IMR-90 (cell line): ENCODE results near the gene PEAK1. TPM values are rescaled to one million over a fixed set of nuclear protein-coding genes. Genes with fewer than 3 reads are reported as not detected.
A peak's percentile ranks its signal among the peaks of the same experiment; 100 is the strongest.

Source experiments
- ATAC-seq: fragments of 200-7000 bp; cut with Tn5 transposase; 2 replicates; pipeline ENCODE4 v1.9.1; 2020; ENCODE audit warnings: low read depth, mild to moderate bottlenecking, moderate library complexity
- BruUV-seq: library from RNA; stranded (reverse); fragments of 400-500 nt; replicated peaks from 2 replicates; lab custom pipeline; 2021; lab: Mats Ljungman, UMichigan
- CTCF ChIA-PET: fragments of 300-600 bp; formaldehyde crosslinking; extraction: SDS; loops from one replicate; lab custom pipeline; 2021; ENCODE audit warnings: antibody characterized with exemption; lab: Yijun Ruan, JAX
- POLR2A ChIA-PET: fragments of 300-600 bp; sonication (Branson Sonifier 250); formaldehyde crosslinking; loops from one replicate; lab custom pipeline; 2022; ENCODE audit warnings: antibody characterized with exemption; ENCODE audit not compliant: unreplicated experiment; lab: Charles Lee
- DNase-seq: peaks from one replicate; pipeline ENCODE4 v3.0.0; 2013
- H2AFZ ChIP-seq: replicated peaks from 2 replicates; pipeline ENCODE3; 2013; ENCODE audit warnings: low read length, mild to moderate bottlenecking; ENCODE audit not compliant: poor library complexity
- H2AK5ac ChIP-seq: 2 replicates; pipeline ENCODE4 v1.6.1; 2013; ENCODE audit warnings: low read depth, low read length, inconsistent platforms
- H2AK9ac ChIP-seq: replicated peaks from 2 replicates; pipeline ENCODE3; 2013; ENCODE audit warnings: mild to moderate bottlenecking, low read depth, low read length, moderate library complexity; ENCODE audit not compliant: poor library complexity
- H2BK120ac ChIP-seq: 2 replicates; pipeline ENCODE4 v1.6.1; 2013; ENCODE audit warnings: low read depth, low read length, inconsistent platforms
- H2BK15ac ChIP-seq: 3 replicates; pipeline ENCODE4 v1.6.1; 2013; ENCODE audit warnings: low read depth, low read length, inconsistent platforms
- H2BK20ac ChIP-seq: 2 replicates; pipeline ENCODE4 v1.6.1; 2013; ENCODE audit warnings: low read depth, mild to moderate bottlenecking, inconsistent platforms, low read length, moderate library complexity
- H2BK5ac ChIP-seq: 2 replicates; pipeline ENCODE4 v1.6.1; 2013; ENCODE audit warnings: mild to moderate bottlenecking, low read depth, low read length, inconsistent platforms; ENCODE audit not compliant: poor library complexity, severe bottlenecking
- H3K14ac ChIP-seq: replicated peaks from 2 replicates; pipeline ENCODE4 v1.6.1; 2013; ENCODE audit warnings: low read depth, low read length, inconsistent platforms
- H3K18ac ChIP-seq: 2 replicates; pipeline ENCODE4 v1.6.1; 2013; ENCODE audit warnings: low read depth, low read length, control low read depth
- H3K23ac ChIP-seq: 2 replicates; pipeline ENCODE4 v1.6.1; 2013; ENCODE audit warnings: low read depth, low read length, inconsistent platforms
- H3K27ac ChIP-seq: 2 replicates; pipeline ENCODE4 v1.5.1; 2013; ENCODE audit warnings: mild to moderate bottlenecking, control low read depth, low read length; ENCODE audit not compliant: insufficient read depth
- H3K27me3 ChIP-seq: 2 replicates; pipeline ENCODE4 v1.6.1; 2013; ENCODE audit warnings: low read length; ENCODE audit not compliant: control insufficient read depth, insufficient read depth
- H3K36me3 ChIP-seq: 2 replicates; pipeline ENCODE4 v1.6.1; 2013; ENCODE audit warnings: low read length, mixed read lengths; ENCODE audit not compliant: control insufficient read depth, insufficient read depth
- H3K4ac ChIP-seq: 2 replicates; pipeline ENCODE4 v1.6.1; 2013; ENCODE audit warnings: low read depth, low read length, inconsistent platforms
- H3K4me1 ChIP-seq: 2 replicates; pipeline ENCODE4 v1.6.1; 2013; ENCODE audit warnings: low read length, mixed read lengths; ENCODE audit not compliant: control insufficient read depth, insufficient read depth
- H3K4me2 ChIP-seq: 2 replicates; pipeline ENCODE4 v1.6.1; 2013; ENCODE audit warnings: low read depth, mild to moderate bottlenecking, control low read depth, low read length, moderate library complexity
- H3K4me3 ChIP-seq: 2 replicates; pipeline ENCODE4 v1.5.1; 2013; ENCODE audit warnings: low read depth, mild to moderate bottlenecking, control low read depth, low read length, moderate library complexity; ENCODE audit not compliant: insufficient read depth
- H3K56ac ChIP-seq: 2 replicates; pipeline ENCODE4 v1.6.1; 2013; ENCODE audit warnings: low read length, inconsistent platforms; ENCODE audit not compliant: insufficient read depth; ENCODE audit errors: extremely low read depth
- H3K79me1 ChIP-seq, 2 experiments: 2 replicates each; pipeline ENCODE4 v1.6.1; 2013; ENCODE audit warnings: low read length in 2 of 2, inconsistent platforms in 1 of 2, low read depth in 1 of 2
- H3K9ac ChIP-seq: 2 replicates; pipeline ENCODE4 v1.6.1; 2013; ENCODE audit warnings: low read depth, low read length, control low read depth
- H3K9me1 ChIP-seq: 2 replicates; pipeline ENCODE4 v1.6.1; 2013; ENCODE audit warnings: low read length, inconsistent platforms; ENCODE audit not compliant: insufficient read depth
- H3K9me3 ChIP-seq: 2 replicates; pipeline ENCODE4 v1.6.1; 2013; ENCODE audit warnings: low read length; ENCODE audit not compliant: control insufficient read depth, insufficient read depth
- H4K20me1 ChIP-seq: 2 replicates; pipeline ENCODE4 v1.6.1; 2013; ENCODE audit warnings: low read length, inconsistent platforms; ENCODE audit not compliant: insufficient read depth
- H4K5ac ChIP-seq: 2 replicates; pipeline ENCODE4 v1.6.1; 2013; ENCODE audit warnings: mild to moderate bottlenecking, low read depth, low read length, control low read depth
- H4K8ac ChIP-seq, 2 experiments: 2 replicates each; pipeline ENCODE4 v1.6.1; 2013; ENCODE audit warnings: low read depth in 2 of 2, low read length in 2 of 2, control low read depth in 1 of 2, inconsistent platforms in 1 of 2
- H4K91ac ChIP-seq: 2 replicates; pipeline ENCODE4 v1.6.1; 2013; ENCODE audit warnings: low read depth, low read length, inconsistent platforms; ENCODE audit not compliant: insufficient read depth
- BHLHE40 ChIP-seq: fragments of 150-350 bp; IDR thresholded peaks from 2 replicates; pipeline ENCODE4 v1.6.1; 2016; ENCODE audit warnings: mild to moderate bottlenecking, low read depth, low read length
- CTCF ChIP-seq: conservative IDR thresholded peaks from 2 replicates; pipeline ENCODE4 v1.5.1; 2012; ENCODE audit warnings: mild to moderate bottlenecking, low read depth, low read length, improper control_type of control experiment
- FOS ChIP-seq: fragments of 150-350 bp; IDR thresholded peaks from 2 replicates; pipeline ENCODE4 v1.6.1; 2016; ENCODE audit warnings: low read depth, low read length
- POLR2A ChIP-seq: IDR thresholded peaks from 2 replicates; pipeline ENCODE4 v1.6.1; 2012; ENCODE audit warnings: mild to moderate bottlenecking, low read depth, low read length
- RAD21 ChIP-seq: IDR thresholded peaks from 2 replicates; pipeline ENCODE4 v1.6.1; 2012; ENCODE audit warnings: low read length, improper control_type of control experiment
- RCOR1 ChIP-seq: IDR thresholded peaks from 2 replicates; pipeline ENCODE4 v1.6.1; 2012; ENCODE audit warnings: mild to moderate bottlenecking, low read length, improper control_type of control experiment; ENCODE audit not compliant: insufficient replicate concordance
- RFX5 ChIP-seq: IDR thresholded peaks from 2 replicates; pipeline ENCODE4 v1.8.0; 2012; ENCODE audit warnings: low read depth, mild to moderate bottlenecking, low read length, moderate library complexity
- USF2 ChIP-seq: fragments of 150-350 bp; IDR thresholded peaks from 2 replicates; pipeline ENCODE4 v1.6.1; 2017; ENCODE audit warnings: mild to moderate bottlenecking, antibody characterized with exemption, low read length, low read depth
- WGBS, 2 experiments: methylation state at CpG; one replicate each; pipeline versions ENCODE4 v1.1.5 to v1.1.7; 2013; ENCODE audit warnings: missing lambda C conversion rate in 2 of 2; ENCODE audit not compliant: insufficient read length in 1 of 2; ENCODE audit errors: extremely low coverage in 2 of 2; 5-methylcytosine and 5-hydroxymethylcytosine counted together
- dilution Hi-C: fragments of 300-500 bp; cut with HindIII; formaldehyde crosslinking; loops from one replicate; pipeline ENCODE4 v1.14.3; 2018; ENCODE audit warnings: low sequenced_read_pairs; ENCODE audit not compliant: unreplicated experiment
- in situ Hi-C: fragments of 300-500 bp; cut with MboI; formaldehyde crosslinking; loops from 3 replicates; pipeline ENCODE4 v1.14.3; 2019; ENCODE audit warnings: low sequenced_read_pairs, inconsistent platforms, mixed read lengths
- intact Hi-C: fragments of 100-400 bp; cut with micrococcal nuclease; formaldehyde crosslinking; loops from 2 replicates; pipeline ENCODE4 v1.10.0; 2022
- polyA plus RNA-seq, 3 experiments: library from polyadenylated mRNA; depleted of rRNA; stranded (reverse); fragments of >200 nt; gene quantifications; 2 replicates each; pipeline ENCODE4 v1.2.3, GENCODE V29; 2012; ENCODE audit warnings: low replicate concordance in 1 of 3
- total RNA-seq: library from RNA; depleted of rRNA; stranded (reverse); fragments of >200 nt; gene quantifications from 2 replicates; pipeline ENCODE4 v1.2.3, GENCODE V29; 2012
- TF ChIP-seq, protein P1 (sequence below): fragments of 150-350 bp; IDR thresholded peaks from 2 replicates; pipeline ENCODE4 v1.6.1; 2016; ENCODE audit warnings: low read depth, mild to moderate bottlenecking, low read length, moderate library complexity, borderline replicate concordance

Gene PEAK1
- total and polyA plus RNA-seq, 2 of the 4 experiments (the other 2 are of a cell fraction): 21.5 to 43.9 TPM

- Histone ChIP-seq H3K4me2 (no peak overlapping the region), H3K79me1 (peaks cover 24 to 44% of the 10 kb centered on the region in 2 experiments), H2AFZ (no peak overlapping the region), H2AK9ac (no peak overlapping the region), H3K4me3 (no peak overlapping the region), H3K9me1 (peaks cover 13% of the 10 kb centered on the region), H3K27me3 (no peaks in the 10 kb centered on the region), H2BK5ac (peak overlapping the region; percentile 70), H3K56ac (no peak overlapping the region), H2AK5ac (no peak overlapping the region; the same call in 1 of the 2 replicates), H4K8ac (no peak overlapping the region), H3K4me1 (peaks cover 11% of the 10 kb centered on the region), H3K27ac (no peak overlapping the region), H3K36me3 (peaks cover 14% of the 10 kb centered on the region; the same call in 1 of the 2 replicates), H3K4ac (peak overlapping the region; percentile 10; the same call in 1 of the 2 replicates), H3K23ac (no peak overlapping the region), H4K5ac (no peak overlapping the region; the same call in 1 of the 2 replicates), H2BK15ac (no peak overlapping the region), H3K9me3 (no peaks in the 10 kb centered on the region), H2BK20ac (no peak overlapping the region), H3K14ac (no peak overlapping the region), H3K9ac (no peak overlapping the region), H4K20me1 (peaks cover 2% of the 10 kb centered on the region; the same call in 1 of the 2 replicates), H4K91ac (peak overlapping the region; percentile 50; the same call in 1 of the 2 replicates), H3K18ac (peak overlapping the region; percentile 47; the same call in 1 of the 2 replicates), H2BK120ac (no peak overlapping the region)
- dilution Hi-C loops: no loop called here
- no peak for TF ChIP-seq RCOR1
- TF ChIP-seq POLR2A: no peak
- no peak for TF ChIP-seq USF2
- TF ChIP-seq, protein P1, sequence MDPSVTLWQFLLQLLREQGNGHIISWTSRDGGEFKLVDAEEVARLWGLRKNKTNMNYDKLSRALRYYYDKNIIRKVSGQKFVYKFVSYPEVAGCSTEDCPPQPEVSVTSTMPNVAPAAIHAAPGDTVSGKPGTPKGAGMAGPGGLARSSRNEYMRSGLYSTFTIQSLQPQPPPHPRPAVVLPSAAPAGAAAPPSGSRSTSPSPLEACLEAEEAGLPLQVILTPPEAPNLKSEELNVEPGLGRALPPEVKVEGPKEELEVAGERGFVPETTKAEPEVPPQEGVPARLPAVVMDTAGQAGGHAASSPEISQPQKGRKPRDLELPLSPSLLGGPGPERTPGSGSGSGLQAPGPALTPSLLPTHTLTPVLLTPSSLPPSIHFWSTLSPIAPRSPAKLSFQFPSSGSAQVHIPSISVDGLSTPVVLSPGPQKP: no peak
- TF ChIP-seq RAD21: no peak
- no peak for TF ChIP-seq RFX5
- no peak for TF ChIP-seq CTCF
- no peak for TF ChIP-seq BHLHE40
- TF ChIP-seq FOS: no peak
- in situ Hi-C loops: no loop called here
- POLR2A ChIA-PET: no interaction called here
- WGBS, 2 experiments: 100% methylated on average over 2 of the region's 2 CpGs; no CpG with 5 or more reads in 1 of the 2 experiments
- no TSS peak for BruUV-seq
- DNase-seq (no peak), ATAC-seq (no peak)
- CTCF ChIA-PET: no interaction called here
- intact Hi-C loops: no loop called here
Measured at GRCh38 chr15:77139312-77139711, 280.6 kb downstream of the PEAK1 start.
